ENCODE measurements around the gene SFSWAP.
"Not testable (repeated sequence)": the region's sequence is repeated elsewhere in the genome, so short reads cannot be mapped to it uniquely, and the experiment has no call there.

The SFSWAP gene

DNA sequence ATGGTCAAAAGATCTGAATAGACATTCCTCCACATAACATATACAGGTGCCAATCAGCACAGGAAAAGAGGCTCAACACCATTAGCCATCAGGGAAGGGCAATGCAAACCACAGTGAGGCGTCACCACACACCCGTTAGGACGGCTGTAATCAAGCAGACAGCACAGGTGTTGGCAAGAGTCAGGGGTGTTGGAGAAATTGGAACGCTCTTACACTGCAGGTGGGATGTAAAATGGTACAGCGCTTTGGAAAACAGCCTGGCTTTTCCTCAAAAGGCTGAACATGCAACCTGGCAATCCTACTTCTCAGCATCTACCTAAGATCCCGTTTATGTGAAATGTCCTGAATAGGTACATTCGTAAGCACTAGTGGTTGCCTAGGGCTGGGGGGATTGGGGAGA, 95.8 kb downstream of the SFSWAP start:
- H3K36me3 ChIP-seq (ENCODE audit: control insufficient read depth in 1 of 2, insufficient read depth in 2 of 2, low read length in 2 of 2) = peaks cover 6% of the 10 kb centered on the region in 2 donors
- no peaks in the 10 kb centered on the region for H3K9me3 ChIP-seq (ENCODE audit: control insufficient read depth in 1 of 2, low read length in 2 of 2)
- no peak overlapping the region for H3K27ac ChIP-seq (ENCODE audit: low read length)
- no peak overlapping the region for H3K4me3 ChIP-seq (ENCODE audit: low read depth in 1 of 2, low read length in 2 of 2)
- H3K27me3 ChIP-seq (ENCODE audit: low read depth, low read length) = no peaks in the 10 kb centered on the region
- H3K4me1 ChIP-seq (ENCODE audit: control insufficient read depth in 1 of 2, insufficient read depth in 2 of 2, low read length in 2 of 2) = peaks cover 0 to 5% of the 10 kb centered on the region in 2 donors

DNA sequence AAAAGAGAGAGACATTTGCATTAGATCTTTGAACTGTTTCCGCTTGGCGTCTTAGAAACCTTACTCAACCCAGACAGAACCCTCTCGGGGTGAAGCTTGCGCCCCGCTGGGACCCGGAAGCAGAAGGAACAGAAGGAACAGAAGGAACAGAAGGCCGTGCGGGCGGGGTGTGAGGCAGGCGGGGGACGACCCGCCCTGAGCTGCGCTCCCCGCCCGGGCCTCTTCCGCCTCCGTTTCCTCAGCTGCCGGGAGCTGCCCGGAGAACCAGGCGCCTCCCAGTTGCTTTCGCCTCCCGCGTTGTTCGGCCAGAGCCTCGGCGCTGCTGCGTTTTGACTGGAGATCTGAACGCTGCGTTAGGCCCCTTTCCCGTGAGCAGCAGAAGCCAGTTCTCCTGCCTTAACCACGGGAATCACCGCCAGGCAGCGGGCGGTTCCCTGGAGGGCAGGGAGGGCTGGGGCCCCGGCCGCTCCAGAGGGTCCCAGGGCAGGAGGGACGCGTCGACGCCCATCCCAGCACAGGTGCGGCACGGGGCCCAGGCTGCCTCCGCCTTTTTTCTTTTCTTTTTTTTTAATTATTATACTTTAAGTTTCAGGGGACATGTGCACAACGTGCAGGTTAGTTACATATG, 98.0 kb downstream of the SFSWAP start:
- Histone ChIP-seq H3K27me3 (ENCODE audit: low read depth, low read length) (no peaks in the 10 kb centered on the region), H3K36me3 (ENCODE audit: control insufficient read depth in 1 of 2, insufficient read depth in 2 of 2, low read length in 2 of 2) (no peaks in the 10 kb centered on the region), H3K4me3 (ENCODE audit: low read depth in 1 of 2, low read length in 2 of 2) (peak overlapping the region in 1 of 2 donors; percentile 38), H3K9me3 (ENCODE audit: control insufficient read depth in 1 of 2, low read length in 2 of 2) (peaks cover 4% of the 10 kb centered on the region in 2 donors), H3K4me1 (ENCODE audit: control insufficient read depth in 1 of 2, insufficient read depth in 2 of 2, low read length in 2 of 2) (peaks cover 0 to 3% of the 10 kb centered on the region in 2 donors), H3K27ac (ENCODE audit: low read length) (no peak overlapping the region)

GRCh38 chr12:131809476-131810254, 98.8 kb downstream of the SFSWAP start:
- H3K4me3 ChIP-seq (ENCODE audit: low read depth in 1 of 2, low read length in 2 of 2); H3K36me3 ChIP-seq (ENCODE audit: control insufficient read depth in 1 of 2, insufficient read depth in 2 of 2, low read length in 2 of 2); H3K9me3 ChIP-seq (ENCODE audit: control insufficient read depth in 1 of 2, low read length in 2 of 2); H3K27me3 ChIP-seq (ENCODE audit: low read depth, low read length); H3K27ac ChIP-seq (ENCODE audit: low read length); H3K4me1 ChIP-seq (ENCODE audit: control insufficient read depth in 1 of 2, insufficient read depth in 2 of 2, low read length in 2 of 2): not testable (repeated sequence)

- Histone ChIP-seq H3K4me1 (ENCODE audit: control insufficient read depth in 1 of 2, insufficient read depth in 2 of 2, low read length in 2 of 2) (no peaks in the 10 kb centered on the region), H3K27ac (ENCODE audit: low read length) (no peak overlapping the region), H3K4me3 (ENCODE audit: low read depth in 1 of 2, low read length in 2 of 2) (no peak overlapping the region), H3K27me3 (ENCODE audit: low read depth, low read length) (no peaks in the 10 kb centered on the region), H3K9me3 (ENCODE audit: control insufficient read depth in 1 of 2, low read length in 2 of 2) (peaks cover 4% of the 10 kb centered on the region in 2 donors), H3K36me3 (ENCODE audit: control insufficient read depth in 1 of 2, insufficient read depth in 2 of 2, low read length in 2 of 2) (no peaks in the 10 kb centered on the region)
Observed at GRCh38 chr12:131810726-131811125, 99.8 kb downstream of the SFSWAP start.

DNA sequence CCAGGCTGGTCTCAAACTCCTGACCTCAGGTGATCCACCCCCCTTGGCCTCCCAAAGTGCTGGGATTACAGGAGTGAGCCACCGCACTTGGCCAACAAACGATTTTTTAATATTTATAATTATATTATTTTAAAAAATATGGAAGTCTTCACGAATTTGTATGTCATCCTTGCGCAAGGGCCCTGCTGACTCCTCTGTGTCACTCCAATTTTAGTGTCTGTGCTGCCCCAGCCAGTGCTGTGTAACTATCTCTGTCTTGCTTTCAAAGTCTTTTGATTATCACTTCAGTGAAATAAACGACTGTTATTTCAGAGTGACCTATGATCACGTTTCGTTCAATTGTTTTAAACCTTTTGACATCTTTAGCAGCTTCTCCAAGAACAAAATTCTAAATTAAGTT, 104.2 kb downstream of the SFSWAP start:
- peaks cover 4% of the 10 kb centered on the region in 2 donors for H3K9me3 ChIP-seq (ENCODE audit: control insufficient read depth in 1 of 2, low read length in 2 of 2)
- no peaks in the 10 kb centered on the region for H3K27me3 ChIP-seq (ENCODE audit: low read depth, low read length)
- no peaks in the 10 kb centered on the region for H3K36me3 ChIP-seq (ENCODE audit: control insufficient read depth in 1 of 2, insufficient read depth in 2 of 2, low read length in 2 of 2)
- H3K4me1 ChIP-seq (ENCODE audit: control insufficient read depth in 1 of 2, insufficient read depth in 2 of 2, low read length in 2 of 2) = no peaks in the 10 kb centered on the region
- no peak overlapping the region for H3K27ac ChIP-seq (ENCODE audit: low read length)
- H3K4me3 ChIP-seq (ENCODE audit: low read depth in 1 of 2, low read length in 2 of 2) = no peak overlapping the region

DNA sequence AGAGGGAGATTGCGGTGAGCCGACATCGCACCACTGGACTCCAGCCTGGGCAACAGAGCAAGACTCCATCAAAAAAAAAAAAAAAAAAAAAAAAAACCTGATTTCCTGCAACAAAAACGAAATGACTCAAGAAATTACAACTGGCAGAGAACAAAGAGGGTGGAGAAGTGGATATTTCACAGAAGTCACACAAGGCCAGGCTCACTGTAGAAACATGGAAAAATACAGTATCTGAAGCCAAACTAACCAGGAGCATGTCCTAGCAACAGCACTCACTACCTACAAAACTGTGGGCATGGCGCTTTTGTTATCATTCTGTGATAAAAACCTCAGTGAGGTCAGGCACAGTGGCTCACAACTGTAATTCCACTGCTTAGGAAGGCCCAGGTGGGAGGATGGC, 105.6 kb downstream of the SFSWAP start:
- no peak overlapping the region for H3K4me3 ChIP-seq (ENCODE audit: low read depth in 1 of 2, low read length in 2 of 2)
- H3K4me1 ChIP-seq (ENCODE audit: control insufficient read depth in 1 of 2, insufficient read depth in 2 of 2, low read length in 2 of 2) = no peaks in the 10 kb centered on the region
- H3K9me3 ChIP-seq (ENCODE audit: control insufficient read depth in 1 of 2, low read length in 2 of 2) = peaks cover 4% of the 10 kb centered on the region in 2 donors
- H3K36me3 ChIP-seq (ENCODE audit: control insufficient read depth in 1 of 2, insufficient read depth in 2 of 2, low read length in 2 of 2) = no peaks in the 10 kb centered on the region
- H3K27ac ChIP-seq (ENCODE audit: low read length) = no peak overlapping the region
- H3K27me3 ChIP-seq (ENCODE audit: low read depth, low read length) = no peaks in the 10 kb centered on the region

DNA sequence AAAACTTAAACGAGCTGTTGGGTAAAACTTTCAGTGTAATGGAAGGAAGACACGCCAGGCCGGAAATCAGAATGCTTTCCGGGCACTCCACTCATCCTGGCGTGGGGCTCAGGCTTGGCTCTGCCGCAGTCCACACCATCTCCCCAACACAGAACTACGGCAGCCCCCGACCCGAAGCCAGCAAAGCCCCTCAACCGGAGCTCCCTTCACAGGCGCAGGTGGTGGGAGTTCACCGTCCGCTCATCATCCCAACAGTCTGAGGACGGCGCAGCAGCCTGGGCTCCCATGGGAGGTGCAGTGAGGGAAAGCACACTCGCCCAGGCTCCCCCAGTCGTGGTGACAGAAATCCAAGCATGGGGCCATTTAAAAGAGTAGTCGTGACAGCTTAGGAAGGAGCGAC, 106.4 kb downstream of the SFSWAP start:
- Histone ChIP-seq H3K36me3 (ENCODE audit: control insufficient read depth in 1 of 2, insufficient read depth in 2 of 2, low read length in 2 of 2) (no peaks in the 10 kb centered on the region), H3K9me3 (ENCODE audit: control insufficient read depth in 1 of 2, low read length in 2 of 2) (peaks cover 4% of the 10 kb centered on the region in 2 donors), H3K27me3 (ENCODE audit: low read depth, low read length) (no peaks in the 10 kb centered on the region), H3K4me1 (ENCODE audit: control insufficient read depth in 1 of 2, insufficient read depth in 2 of 2, low read length in 2 of 2) (no peaks in the 10 kb centered on the region), H3K27ac (ENCODE audit: low read length) (no peak overlapping the region), H3K4me3 (ENCODE audit: low read depth in 1 of 2, low read length in 2 of 2) (no peak overlapping the region)

DNA sequence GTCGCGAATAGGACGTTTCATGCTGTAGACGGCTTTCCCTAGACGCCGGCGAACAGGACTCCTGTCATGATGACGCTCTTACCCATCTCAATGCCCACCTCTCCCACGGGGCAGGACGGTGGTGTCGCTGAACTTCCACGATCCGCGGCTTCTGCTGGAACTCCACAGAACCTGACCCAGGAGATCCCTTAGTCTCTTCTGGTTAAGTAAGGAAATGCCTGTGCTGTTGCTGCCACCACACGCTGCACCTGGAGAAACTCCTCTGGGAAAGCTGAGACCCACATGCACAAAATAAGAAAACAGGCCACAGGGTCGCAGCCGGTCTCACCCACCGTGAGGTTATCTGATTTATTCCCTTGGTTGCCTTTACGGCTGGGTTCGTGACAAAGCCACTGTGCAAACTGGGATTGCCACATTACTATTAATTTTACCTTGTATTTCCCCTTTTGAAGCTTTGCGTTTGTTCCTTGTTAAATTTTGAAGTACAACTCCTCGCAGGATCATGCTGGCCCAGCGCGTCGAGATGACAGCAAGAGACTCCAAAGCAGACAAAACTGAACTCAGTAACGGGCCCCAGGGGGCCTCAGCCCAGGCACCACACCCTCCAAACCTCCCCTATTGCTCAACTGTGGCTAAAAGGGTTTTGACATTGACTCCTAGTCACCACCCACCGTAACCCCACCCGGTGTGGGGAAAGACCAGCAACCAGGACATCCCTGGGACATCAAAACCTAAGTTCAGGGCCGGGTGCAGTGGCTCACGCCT, 108.1 kb downstream of the SFSWAP start:
- H3K4me1 ChIP-seq (ENCODE audit: control insufficient read depth in 1 of 2, insufficient read depth in 2 of 2, low read length in 2 of 2) = no peaks in the 10 kb centered on the region
- no peak overlapping the region for H3K27ac ChIP-seq (ENCODE audit: low read length)

GRCh38 chr12:131824450-131824849, 113.6 kb downstream of the SFSWAP start:
- Histone ChIP-seq H3K9me3 (ENCODE audit: control insufficient read depth in 1 of 2, low read length in 2 of 2) (no peaks in the 10 kb centered on the region), H3K4me3 (ENCODE audit: low read depth in 1 of 2, low read length in 2 of 2) (no peak overlapping the region), H3K27me3 (ENCODE audit: low read depth, low read length) (peaks cover 6% of the 10 kb centered on the region), H3K27ac (ENCODE audit: low read length) (no peak overlapping the region), H3K4me1 (ENCODE audit: control insufficient read depth in 1 of 2, insufficient read depth in 2 of 2, low read length in 2 of 2) (peaks cover 0 to 12% of the 10 kb centered on the region in 2 donors), H3K36me3 (ENCODE audit: control insufficient read depth in 1 of 2, insufficient read depth in 2 of 2, low read length in 2 of 2) (no peaks in the 10 kb centered on the region)

More for the DNA sequence above, 108.1 kb downstream of the SFSWAP start:
- H3K36me3 ChIP-seq (ENCODE audit: control insufficient read depth in 1 of 2, insufficient read depth in 2 of 2, low read length in 2 of 2) = no peaks in the 10 kb centered on the region
- H3K27me3 ChIP-seq (ENCODE audit: low read depth, low read length) = no peaks in the 10 kb centered on the region
- H3K9me3 ChIP-seq (ENCODE audit: control insufficient read depth in 1 of 2, low read length in 2 of 2) = no peaks in the 10 kb centered on the region
- H3K4me3 ChIP-seq (ENCODE audit: low read depth in 1 of 2, low read length in 2 of 2) = no peak overlapping the region

- Histone ChIP-seq H3K4me3 (ENCODE audit: low read depth in 1 of 2, low read length in 2 of 2) (no peak overlapping the region), H3K27ac (ENCODE audit: low read length) (no peak overlapping the region)
Observed at GRCh38 chr12:131825146-131825892, 114.4 kb downstream of the SFSWAP start.

More at GRCh38 chr12:131825146-131825892, 114.4 kb downstream of the SFSWAP start:
- Histone ChIP-seq H3K9me3 (ENCODE audit: control insufficient read depth in 1 of 2, low read length in 2 of 2) (no peaks in the 10 kb centered on the region), H3K27me3 (ENCODE audit: low read depth, low read length) (peaks cover 12% of the 10 kb centered on the region), H3K36me3 (ENCODE audit: control insufficient read depth in 1 of 2, insufficient read depth in 2 of 2, low read length in 2 of 2) (no peaks in the 10 kb centered on the region), H3K4me1 (ENCODE audit: control insufficient read depth in 1 of 2, insufficient read depth in 2 of 2, low read length in 2 of 2) (peaks cover 0 to 21% of the 10 kb centered on the region in 2 donors)
